ENCODE results near the gene SLC11A2.

The SLC11A2 gene

GRCh38 chr12:51025836-51026638 is at the start of gene SLC11A2:
TSS of gene SLC11A2 (minus strand) at chr12:51026384. CDS start at chr12:51010728, 15,656 bp downstream.
- peak; percentile 81 for DNase-seq

DNA sequence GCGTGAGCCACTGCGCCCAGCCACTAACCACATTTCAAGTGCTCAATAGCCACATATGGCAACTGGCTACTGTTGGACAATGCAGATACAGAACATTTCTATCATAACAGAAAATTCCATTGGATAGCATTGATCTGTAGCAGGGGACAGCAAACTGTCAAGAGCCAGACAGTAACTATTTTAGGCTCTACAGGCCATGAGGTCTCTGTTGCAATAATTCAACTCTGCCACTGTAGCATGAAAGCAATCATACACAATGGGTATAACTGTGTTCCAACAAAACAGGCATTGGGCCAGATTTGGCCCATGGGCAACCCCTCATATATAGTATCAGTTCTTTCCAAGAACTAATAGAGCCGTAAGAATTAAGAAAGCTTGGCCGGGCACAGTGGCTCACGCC is 49.2 kb upstream of the SLC11A2 start:
- no peak for DNase-seq

- no peak for DNase-seq
Observed at GRCh38 chr12:51071663-51072062, 45.5 kb upstream of the SLC11A2 start.

DNA sequence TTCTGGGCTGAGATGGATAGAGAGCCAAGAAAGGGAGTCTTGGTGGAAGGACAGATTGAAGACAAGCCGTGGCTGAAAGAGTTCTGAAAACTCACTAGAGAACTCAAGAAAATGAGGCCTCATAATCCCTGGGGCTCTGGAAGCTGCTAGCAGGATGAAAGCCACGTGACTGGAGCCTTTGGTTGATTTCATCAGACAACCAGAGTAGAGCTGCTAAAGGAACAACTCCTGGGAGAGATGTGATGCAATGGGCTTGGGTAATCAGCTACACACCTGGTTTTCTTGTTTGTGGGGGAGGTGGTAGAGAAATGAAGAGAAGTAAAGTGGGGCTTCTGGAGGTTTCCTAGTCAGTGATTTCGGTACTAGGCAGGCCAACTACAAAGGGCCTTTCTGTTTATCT is 43.8 kb upstream of the SLC11A2 start:
- no peak for DNase-seq

DNA sequence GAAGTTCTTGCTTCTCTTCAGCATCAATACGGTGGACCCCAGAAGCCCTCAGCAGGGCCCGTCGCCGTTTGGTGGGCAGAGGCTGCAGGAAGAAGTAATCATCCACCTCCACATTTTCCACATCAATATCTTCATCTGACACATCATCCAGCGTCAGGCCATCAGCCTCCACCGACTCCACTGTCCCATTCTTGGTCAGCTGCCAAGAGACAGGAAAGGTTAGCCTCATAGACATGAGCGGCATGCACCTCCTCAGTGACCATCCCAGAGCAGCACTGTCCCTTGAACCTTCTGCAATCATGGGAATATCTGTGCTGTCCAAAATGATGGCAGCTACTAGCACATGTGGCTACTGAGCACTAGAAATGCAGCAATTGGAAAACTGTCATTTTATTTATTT is 41.6 kb upstream of the SLC11A2 start:
- DNase-seq = no peak

GRCh38 chr12:51067229-51067628 is 41.0 kb upstream of the SLC11A2 start:
- no peak for DNase-seq

DNA sequence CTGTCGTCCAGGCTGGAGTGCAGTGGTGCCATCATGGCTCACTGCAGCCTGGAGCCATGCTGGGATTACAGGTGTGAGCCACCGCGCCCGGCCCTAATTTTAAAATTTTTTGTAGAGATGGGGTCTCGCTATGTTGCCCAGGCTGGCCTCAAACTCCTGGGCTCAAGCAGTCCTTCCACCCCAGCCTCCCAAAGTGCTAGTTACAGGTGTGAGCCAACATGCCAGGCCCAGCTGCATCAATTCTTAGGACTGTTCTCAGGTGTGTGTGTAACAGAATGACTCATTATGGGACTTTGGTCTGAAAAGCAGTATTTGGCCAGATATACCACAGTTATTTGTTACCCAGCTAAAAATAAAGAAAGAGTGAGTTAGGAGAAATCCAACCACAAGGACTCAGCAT is 39.3 kb upstream of the SLC11A2 start:
- no peak for DNase-seq

- no peak for DNase-seq
Observed at GRCh38 chr12:51062631-51063397, 36.6 kb upstream of the SLC11A2 start.

GRCh38 chr12:51059086-51059485 is 32.9 kb upstream of the SLC11A2 start:
- DNase-seq = no peak

- no peak for DNase-seq
Observed at GRCh38 chr12:51056242-51056641, 30.1 kb upstream of the SLC11A2 start.

DNA sequence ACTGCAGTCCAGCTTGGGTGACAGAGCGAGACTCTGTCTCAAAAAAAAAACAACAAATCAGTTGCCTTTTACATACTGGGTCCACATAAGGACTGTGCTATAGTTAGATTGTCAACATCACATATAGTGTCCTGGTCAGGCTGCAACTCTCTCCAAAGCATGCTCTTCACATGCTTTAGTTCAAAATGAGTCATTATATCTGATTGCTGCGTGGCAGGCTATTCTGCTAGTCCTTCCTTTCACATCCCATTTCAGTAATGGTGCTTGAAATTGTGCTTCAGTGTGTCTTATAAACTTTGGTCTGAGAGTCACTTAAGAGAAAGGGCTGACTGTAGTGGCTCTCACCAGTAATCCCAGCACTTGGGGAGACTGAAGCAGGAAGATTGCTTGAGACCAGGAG is 28.9 kb upstream of the SLC11A2 start:
- no peak for DNase-seq

GRCh38 chr12:51051787-51052186 is 25.6 kb upstream of the SLC11A2 start:
- DNase-seq = no peak

GRCh38 chr12:51049525-51049924 is 23.3 kb upstream of the SLC11A2 start:
- DNase-seq = no peak

DNA sequence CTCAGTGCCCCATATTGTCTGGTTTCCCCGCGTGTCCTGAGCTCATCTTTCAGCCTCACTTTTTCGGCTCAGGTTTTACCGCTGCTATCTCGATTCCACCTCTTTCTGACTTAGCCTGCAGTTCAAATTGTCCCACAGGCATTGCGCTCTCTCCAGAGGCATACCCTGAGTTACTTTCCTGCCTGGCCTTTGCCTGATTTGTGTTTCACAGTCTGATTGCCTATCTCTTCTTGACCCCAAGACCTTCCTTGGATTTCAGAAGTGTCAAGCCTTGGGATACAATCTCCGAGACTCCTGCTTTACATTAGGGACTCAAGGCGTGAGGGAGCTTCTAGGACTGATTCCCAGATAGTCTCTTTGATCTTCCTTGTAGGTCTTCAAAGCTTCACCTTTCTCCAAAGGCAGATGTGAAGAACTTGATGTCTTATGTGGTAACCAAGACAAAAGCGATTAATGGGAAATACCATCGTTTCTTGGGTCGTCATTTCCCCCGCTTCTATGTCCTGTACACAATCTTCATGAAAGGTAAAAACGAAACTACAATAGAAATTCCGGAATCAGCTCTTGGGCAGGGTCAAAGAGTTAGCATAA is 22.6 kb upstream of the SLC11A2 start:
- DNase-seq = no peak

DNA sequence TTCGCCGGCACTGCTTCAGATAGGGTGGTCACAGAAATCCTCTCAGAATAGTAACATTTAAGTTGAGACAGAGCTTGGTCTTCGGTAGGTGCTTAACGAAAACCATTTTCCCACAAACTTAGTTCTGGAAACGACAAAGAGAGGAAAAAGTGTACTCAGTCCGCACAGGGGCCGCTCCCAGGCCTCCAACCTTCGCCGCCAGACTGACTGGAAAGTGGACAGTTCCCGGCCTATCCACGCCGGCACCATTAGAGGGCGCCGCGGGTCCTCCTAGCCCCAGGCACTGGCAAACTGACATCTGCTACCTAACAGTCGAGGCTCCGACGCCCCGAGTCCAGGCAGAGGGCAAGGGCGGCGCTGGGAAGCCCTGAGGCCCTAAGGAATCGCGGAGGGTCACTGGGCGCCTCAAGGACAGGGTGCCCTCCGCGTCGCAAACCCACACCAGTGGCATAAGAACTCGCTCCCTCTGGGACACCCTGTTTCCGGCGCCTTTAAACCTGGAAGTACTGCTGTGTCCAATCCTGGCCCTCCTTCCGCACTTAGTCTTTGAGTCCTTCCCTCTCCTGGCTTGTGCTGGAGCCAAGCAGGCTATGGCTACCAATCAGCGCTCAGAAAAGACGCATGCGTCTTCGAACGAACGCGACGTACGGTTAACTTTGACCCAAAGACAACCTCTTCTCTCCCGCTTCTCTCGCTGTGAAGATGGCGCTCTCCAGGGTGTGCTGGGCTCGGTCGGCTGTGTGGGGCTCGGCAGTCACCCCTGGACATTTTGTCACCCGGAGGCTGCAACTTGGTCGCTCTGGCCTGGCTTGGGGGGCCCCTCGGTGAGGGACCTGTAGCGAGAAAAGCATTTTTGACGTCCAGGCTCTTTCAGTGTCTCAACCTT is 21.7 kb upstream of the SLC11A2 start, which contains the start of gene LETMD1:
Gene LETMD1 (plus strand): TSS at position 673 of the 886 bp plus-strand sequence. CDS start 30 bp downstream, at position 703.
- peak; percentile 90 for DNase-seq

DNA sequence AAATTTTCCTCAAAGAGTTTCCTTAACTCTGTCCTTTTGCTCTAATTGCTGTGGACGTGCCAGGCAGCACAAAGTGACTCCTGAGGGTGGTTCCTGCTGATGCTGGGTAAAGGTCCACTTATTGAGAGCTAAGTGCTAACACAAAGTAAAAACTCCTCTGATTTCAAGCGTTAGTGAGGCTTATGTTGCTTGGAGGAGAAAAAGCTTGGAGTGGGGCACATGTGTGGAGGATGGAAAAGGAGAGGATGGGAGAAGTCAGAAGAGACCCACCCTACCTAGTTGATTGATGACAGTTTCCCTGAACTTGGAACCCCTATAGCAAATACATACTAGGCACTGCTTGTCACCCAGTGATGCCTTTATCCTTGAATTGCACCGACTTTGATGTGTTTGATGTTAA is 10.1 kb upstream of the SLC11A2 start:
- no peak for DNase-seq

DNA sequence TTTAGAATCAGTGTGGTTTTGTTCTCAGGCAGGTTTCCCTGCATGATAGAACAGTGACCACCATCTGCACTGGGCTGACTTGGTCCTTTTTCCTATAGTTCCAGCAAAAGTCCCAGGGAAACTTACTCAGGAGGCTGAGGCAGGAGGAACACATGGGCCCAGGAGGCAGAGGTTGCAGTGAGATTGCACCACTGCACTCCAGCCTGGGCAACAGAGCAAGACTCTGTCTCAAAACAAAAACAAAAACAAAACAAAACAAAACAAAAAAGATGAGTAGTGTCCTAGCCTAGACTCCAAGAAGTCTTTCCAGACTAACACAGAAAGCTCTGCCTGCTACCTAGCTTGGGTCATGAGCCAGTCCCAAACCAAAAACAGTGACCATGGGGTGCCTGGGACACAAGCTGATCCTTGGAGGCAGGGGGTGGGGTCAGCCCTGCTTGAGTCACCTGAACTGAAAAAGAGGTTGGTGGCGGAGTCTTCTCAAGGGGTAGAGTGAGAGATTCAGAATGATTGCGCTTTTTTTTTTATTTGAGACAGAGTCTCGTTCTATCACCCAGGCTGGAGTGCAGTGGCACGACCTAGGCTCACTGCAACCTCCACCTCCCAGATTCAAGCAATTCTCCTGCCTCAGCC is 7.4 kb upstream of the SLC11A2 start:
- DNase-seq = no peak

DNA sequence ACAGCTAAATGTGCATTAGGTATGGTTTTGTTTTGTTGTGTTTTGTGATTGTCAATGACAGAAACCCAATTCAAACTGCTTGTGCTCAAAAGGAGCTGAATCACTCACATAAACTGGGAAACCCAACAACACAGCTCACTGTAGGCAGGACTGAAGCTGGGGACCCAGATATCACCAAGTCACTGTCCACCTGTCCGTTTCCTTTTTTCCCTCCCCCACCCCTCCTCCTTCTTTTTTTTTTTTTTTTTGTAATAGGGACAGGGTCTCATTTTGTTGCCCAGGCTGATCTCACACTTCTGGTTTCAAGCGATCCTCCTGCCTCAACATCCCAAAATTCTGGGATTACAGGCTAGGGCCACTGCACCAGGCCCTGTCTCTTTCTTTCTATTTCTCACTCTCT is 6.9 kb upstream of the SLC11A2 start:
- no peak for DNase-seq

DNA sequence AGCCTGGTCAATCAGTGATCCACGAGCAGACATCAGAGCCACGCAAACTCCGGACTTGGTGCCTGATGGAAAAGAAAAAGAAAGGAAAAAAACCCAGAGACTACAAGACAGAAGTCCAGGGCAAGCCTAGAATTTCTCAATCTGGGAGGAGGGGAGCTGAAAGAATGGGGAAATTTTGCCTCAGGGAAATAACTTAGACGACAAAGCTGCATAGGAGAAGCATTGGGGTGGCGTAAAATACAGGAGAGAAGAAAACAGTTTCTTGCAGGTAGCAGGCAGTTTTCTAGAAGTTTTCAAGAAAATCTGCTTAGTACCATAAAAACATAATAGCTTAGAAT is 2.6 kb upstream of the SLC11A2 start:
- no peak for DNase-seq

- peak; percentile 8 for DNase-seq
Observed at GRCh38 chr12:51028126-51028812, 2.1 kb upstream of the SLC11A2 start.

DNA sequence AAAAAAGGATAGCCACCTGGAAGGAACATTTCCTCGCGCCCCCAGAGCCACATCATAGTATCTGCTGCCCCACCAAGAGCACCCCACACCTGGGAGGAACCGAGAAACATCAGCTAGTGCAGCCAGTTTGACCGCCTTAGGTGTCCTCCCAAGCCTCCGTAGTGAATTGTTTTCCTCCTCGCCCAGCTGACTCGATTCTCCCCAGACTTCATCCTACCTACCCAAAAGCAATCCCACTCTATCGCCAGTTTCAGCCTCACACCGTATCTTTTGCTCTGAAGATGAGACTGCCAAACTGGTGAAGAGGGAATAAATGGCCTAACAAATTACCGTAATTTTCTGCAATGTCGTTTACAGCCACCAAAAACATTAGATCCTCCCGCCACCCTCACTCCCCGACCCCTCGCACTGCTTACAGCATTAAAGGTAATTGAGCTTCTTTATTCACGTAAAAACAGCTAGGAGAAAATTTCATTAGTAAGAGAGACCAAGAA is 1.2 kb upstream of the SLC11A2 start:
- DNase-seq = no peak

Data from NCI-H1105 treated with DMSO at 0.1 percent for 48 hours (cell line).